HCT116 (cell line): ENCODE results near the gene PLCG2.

ENCODE experiments used
- CBX3 ChIP-seq: IDR thresholded peaks from 2 replicates; pipeline ENCODE4 v1.6.1; 2012; ENCODE audit warnings: low read depth
- EZH2 ChIP-seq: fragments of 200-600 bp; sonication (generic); IDR thresholded peaks from 2 replicates; pipeline ENCODE4 v1.6.1; 2017; ENCODE audit warnings: antibody characterized with exemption, mixed run types
- EZH2phosphoT487 ChIP-seq: fragments of 200-600 bp; IDR thresholded peaks from 2 replicates; pipeline ENCODE4 v1.6.1; 2018; ENCODE audit warnings: antibody characterized with exemption, borderline replicate concordance
- POLR2A ChIP-seq: IDR thresholded peaks from 2 replicates; pipeline ENCODE4 v1.7.0; 2011; ENCODE audit warnings: borderline replicate concordance; ENCODE audit not compliant: insufficient read depth, insufficient read length; ENCODE audit errors: extremely low read depth
- POLR2AphosphoS5 ChIP-seq: IDR thresholded peaks from 2 replicates; pipeline ENCODE4 v1.6.1; 2011; ENCODE audit warnings: mild to moderate bottlenecking, low read depth, low read length, moderate library complexity
- RAD21 ChIP-seq: IDR thresholded peaks from 2 replicates; pipeline ENCODE4 v1.6.1; 2012; ENCODE audit warnings: low read depth, mild to moderate bottlenecking
- SIN3A ChIP-seq: IDR thresholded peaks from 2 replicates; pipeline ENCODE4 v1.6.1; 2012; ENCODE audit warnings: low read depth
- TCF7L2 ChIP-seq: IDR thresholded peaks from 2 replicates; pipeline ENCODE4 v1.7.0; 2011; ENCODE audit warnings: borderline replicate concordance, inconsistent platforms; ENCODE audit not compliant: insufficient read depth, insufficient read length; ENCODE audit errors: extremely low read depth
- YY1 ChIP-seq: IDR thresholded peaks from 2 replicates; pipeline ENCODE4 v1.6.1; 2011; ENCODE audit warnings: low read length, low read depth, moderate library complexity, mild to moderate bottlenecking; ENCODE audit not compliant: insufficient replicate concordance; ENCODE audit errors: extremely low read depth
- ZFX ChIP-seq: fragments of 450-650 bp; IDR thresholded peaks from 2 replicates; pipeline ENCODE4 v1.6.1; 2017
- ZNF274 ChIP-seq: fragments of 200-500 bp; sonication (Bioruptor generic); IDR thresholded peaks from 2 replicates; pipeline ENCODE4 v1.6.1; 2014; ENCODE audit warnings: mild to moderate bottlenecking, low read depth, low read length, inconsistent platforms
- TF ChIP-seq, protein P1 (sequence below), 3 experiments: fragments of 200-600 bp in 1 of 3; sonication (generic) in 1 of 3; IDR thresholded peaks in 2 of 3; conservative IDR thresholded peaks in 1 of 3; 2 replicates each; pipeline ENCODE4 v1.5.1; 2012 to 2017; ENCODE audit warnings: low read depth in 2 of 3, low read length in 2 of 3, antibody characterized with exemption in 1 of 3, borderline replicate concordance in 1 of 3, control low read depth in 1 of 3, mild to moderate bottlenecking in 1 of 3, mixed read lengths in 1 of 3, mixed run types in 1 of 3, moderate library complexity in 1 of 3; ENCODE audit not compliant: insufficient read depth in 1 of 3
- TF ChIP-seq, protein P2 (sequence below): IDR thresholded peaks from 2 replicates; pipeline ENCODE4 v1.6.1; 2012
- TF ChIP-seq, protein P3 (sequence below): IDR thresholded peaks from 2 replicates; pipeline ENCODE4 v1.6.1; 2012

DNA sequence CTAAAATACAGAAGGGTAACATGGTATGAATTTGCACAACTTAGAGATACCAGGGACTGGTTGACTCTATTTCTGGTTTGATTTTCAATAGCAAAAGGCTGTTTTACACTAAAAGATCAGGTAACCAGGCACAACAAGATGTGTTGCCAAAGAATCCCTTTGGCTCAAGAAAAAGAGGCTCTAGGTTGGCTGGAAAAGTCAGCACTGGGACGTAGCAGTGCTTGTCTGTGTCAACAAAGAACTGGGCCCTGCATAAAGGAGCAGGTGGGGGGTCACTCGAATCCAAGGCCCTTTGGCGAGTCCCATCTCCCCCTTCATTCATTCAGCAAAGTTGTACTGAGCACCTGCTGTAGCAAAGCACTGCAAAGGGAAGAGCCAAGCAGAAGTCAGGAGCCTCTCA, 213.8 kb downstream of the PLCG2 start:
- TF ChIP-seq POLR2A, result no peak
- no peak for TF ChIP-seq YY1
- TF ChIP-seq, protein P1, sequence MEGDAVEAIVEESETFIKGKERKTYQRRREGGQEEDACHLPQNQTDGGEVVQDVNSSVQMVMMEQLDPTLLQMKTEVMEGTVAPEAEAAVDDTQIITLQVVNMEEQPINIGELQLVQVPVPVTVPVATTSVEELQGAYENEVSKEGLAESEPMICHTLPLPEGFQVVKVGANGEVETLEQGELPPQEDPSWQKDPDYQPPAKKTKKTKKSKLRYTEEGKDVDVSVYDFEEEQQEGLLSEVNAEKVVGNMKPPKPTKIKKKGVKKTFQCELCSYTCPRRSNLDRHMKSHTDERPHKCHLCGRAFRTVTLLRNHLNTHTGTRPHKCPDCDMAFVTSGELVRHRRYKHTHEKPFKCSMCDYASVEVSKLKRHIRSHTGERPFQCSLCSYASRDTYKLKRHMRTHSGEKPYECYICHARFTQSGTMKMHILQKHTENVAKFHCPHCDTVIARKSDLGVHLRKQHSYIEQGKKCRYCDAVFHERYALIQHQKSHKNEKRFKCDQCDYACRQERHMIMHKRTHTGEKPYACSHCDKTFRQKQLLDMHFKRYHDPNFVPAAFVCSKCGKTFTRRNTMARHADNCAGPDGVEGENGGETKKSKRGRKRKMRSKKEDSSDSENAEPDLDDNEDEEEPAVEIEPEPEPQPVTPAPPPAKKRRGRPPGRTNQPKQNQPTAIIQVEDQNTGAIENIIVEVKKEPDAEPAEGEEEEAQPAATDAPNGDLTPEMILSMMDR (IDR thresholded peaks at IDR 0.05 in 2 of 3, conservative IDR thresholded peaks at IDR 0.05 in 1 of 3; ENCODE audit: borderline replicate concordance in 1 of 3, insufficient read depth in 1 of 3, low read depth in 2 of 3, low read length in 2 of 3), result no peak
- TF ChIP-seq ZFX, result no peak
- no peak for TF ChIP-seq POLR2AphosphoS5
- TF ChIP-seq EZH2, result no peak
- TF ChIP-seq, protein P2, sequence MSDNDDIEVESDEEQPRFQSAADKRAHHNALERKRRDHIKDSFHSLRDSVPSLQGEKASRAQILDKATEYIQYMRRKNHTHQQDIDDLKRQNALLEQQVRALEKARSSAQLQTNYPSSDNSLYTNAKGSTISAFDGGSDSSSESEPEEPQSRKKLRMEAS, result no peak
- TF ChIP-seq, protein P3, sequence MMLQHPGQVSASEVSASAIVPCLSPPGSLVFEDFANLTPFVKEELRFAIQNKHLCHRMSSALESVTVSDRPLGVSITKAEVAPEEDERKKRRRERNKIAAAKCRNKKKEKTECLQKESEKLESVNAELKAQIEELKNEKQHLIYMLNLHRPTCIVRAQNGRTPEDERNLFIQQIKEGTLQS, result no peak
- TF ChIP-seq TCF7L2, result no peak
- TF ChIP-seq RAD21, result no peak
- no peak for TF ChIP-seq CBX3
- no peak for TF ChIP-seq ZNF274
- TF ChIP-seq SIN3A, result no peak
- no peak for TF ChIP-seq EZH2phosphoT487
